ENCODE data around the gene ALDH4A1.

Gene ALDH4A1

DNA sequence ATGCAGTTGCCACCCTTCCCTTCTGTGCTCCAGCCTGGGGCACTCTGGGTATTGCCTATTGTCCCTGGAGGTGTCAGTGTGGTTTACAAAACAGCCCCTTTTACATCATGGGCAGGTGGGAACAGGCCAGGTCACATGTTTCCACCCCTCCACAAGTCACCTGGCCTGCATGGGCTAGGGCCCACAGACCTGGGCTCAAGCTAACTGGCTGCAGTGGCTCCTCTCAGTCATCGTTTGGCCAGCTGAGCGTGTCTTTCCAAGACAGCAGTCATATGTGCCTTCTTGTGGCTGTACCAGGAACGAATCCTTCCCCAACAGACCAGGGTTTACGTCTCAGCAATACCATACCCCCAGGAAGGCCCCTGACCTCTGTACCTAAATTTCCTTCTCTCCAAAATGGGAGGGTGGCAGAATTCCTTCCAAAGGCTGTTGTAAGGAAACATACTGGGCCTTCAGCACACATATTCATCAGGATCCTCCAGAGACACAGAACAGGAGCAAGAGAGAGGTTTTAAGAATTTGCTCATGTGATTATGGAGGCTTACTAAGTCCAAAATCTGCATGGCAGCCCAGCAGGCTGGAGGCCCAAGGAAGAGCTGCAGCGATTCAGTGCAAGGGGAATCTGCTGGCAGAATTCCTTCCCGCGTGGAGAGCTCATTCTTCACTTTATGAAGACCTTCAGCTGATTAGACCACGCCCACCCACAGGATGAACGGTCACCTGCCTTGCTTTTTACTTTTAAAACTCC is 32.3 kb downstream of the ALDH4A1 start:
- Histone ChIP-seq H3K4me1 (ENCODE audit: control insufficient read depth, insufficient read depth, low read length) (no peaks in the 10 kb centered on the region), H3K27me3 (ENCODE audit: control insufficient read depth, insufficient read depth, low read length) (no peaks in the 10 kb centered on the region), H3K36me3 (ENCODE audit: control insufficient read depth, insufficient read depth, low read length) (peaks cover 3% of the 10 kb centered on the region; the same call in 1 of the 2 replicates), H3K9me3 (ENCODE audit: control insufficient read depth, insufficient read depth, low read length) (no peaks in the 10 kb centered on the region), H3K27ac (ENCODE audit: low read length) (no peak overlapping the region), H3K4me3 (ENCODE audit: low read length) (no peak overlapping the region)
- no CpG with 5 or more reads among the region's 9 CpGs for WGBS (ENCODE audit: insufficient coverage, insufficient read length)
- DNase-seq (ENCODE audit: low read depth, low spot score), result no peak

DNA sequence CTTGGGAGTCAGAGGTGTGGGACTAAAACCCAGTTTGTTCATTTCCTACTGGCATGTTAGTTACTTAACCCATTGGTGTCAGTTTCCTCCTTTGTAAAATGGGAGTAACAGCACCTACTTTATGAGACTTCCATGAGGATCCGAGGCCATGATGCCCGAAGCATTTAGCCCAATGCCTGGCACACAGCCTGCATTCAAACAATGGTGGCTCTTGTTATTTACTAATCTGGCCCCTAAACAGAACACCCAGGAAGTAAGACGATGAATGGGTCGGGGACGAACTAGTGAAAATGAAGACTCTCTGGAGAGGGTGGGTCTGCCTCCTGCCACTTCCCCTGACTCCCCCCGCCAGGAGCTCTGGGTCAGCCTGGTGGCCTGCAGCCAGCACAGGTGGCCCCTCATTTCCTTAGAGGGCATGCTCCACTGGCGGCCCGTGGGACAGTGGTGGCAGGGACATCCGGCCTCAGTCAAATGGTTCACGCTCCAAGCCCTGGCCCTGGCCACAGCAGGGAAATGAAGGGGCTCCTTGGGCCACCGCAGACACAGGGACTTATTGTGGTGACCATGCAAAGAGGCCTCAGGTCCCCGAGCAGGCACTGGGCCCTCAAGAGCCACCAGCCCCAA is 33.4 kb downstream of the ALDH4A1 start:
- Histone ChIP-seq H3K4me1 (ENCODE audit: control insufficient read depth, insufficient read depth, low read length) (no peaks in the 10 kb centered on the region), H3K27me3 (ENCODE audit: control insufficient read depth, insufficient read depth, low read length) (no peaks in the 10 kb centered on the region), H3K4me3 (ENCODE audit: low read length) (no peak overlapping the region), H3K36me3 (ENCODE audit: control insufficient read depth, insufficient read depth, low read length) (peaks cover 3% of the 10 kb centered on the region; the same call in 1 of the 2 replicates), H3K9me3 (ENCODE audit: control insufficient read depth, insufficient read depth, low read length) (no peaks in the 10 kb centered on the region), H3K27ac (ENCODE audit: low read length) (no peak overlapping the region)
- WGBS (ENCODE audit: insufficient coverage, insufficient read length), result no CpG with 5 or more reads among the region's 12 CpGs
- DNase-seq (ENCODE audit: low read depth, low spot score), result no peak

DNA sequence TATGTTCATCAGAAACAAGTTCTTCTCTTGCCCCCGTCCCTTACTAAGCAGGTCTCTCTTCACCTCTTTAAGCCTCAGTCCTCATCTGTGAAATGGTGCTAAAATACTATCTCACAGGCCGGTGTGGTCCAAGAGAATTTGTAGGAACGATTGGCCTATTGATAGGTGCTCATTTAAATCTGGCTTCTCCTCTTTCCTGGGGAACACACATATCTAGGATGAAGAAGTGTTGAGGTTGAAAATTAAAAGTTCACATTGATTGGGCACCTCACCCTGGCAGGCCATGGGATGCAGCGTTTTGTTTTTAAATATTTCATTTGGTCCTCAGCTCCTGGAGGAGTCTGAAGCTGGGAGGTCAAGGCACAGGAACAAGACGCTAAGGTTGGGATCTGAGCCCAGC is 34.0 kb downstream of the ALDH4A1 start:
- Histone ChIP-seq H3K27ac (ENCODE audit: low read length) (no peak overlapping the region), H3K4me1 (ENCODE audit: control insufficient read depth, insufficient read depth, low read length) (no peaks in the 10 kb centered on the region), H3K9me3 (ENCODE audit: control insufficient read depth, insufficient read depth, low read length) (no peaks in the 10 kb centered on the region), H3K4me3 (ENCODE audit: low read length) (no peak overlapping the region), H3K36me3 (ENCODE audit: control insufficient read depth, insufficient read depth, low read length) (peaks cover 3% of the 10 kb centered on the region; the same call in 1 of the 2 replicates), H3K27me3 (ENCODE audit: control insufficient read depth, insufficient read depth, low read length) (no peaks in the 10 kb centered on the region)
- WGBS (ENCODE audit: insufficient coverage, insufficient read length), result no CpG with 5 or more reads among the region's 5 CpGs
- DNase-seq (ENCODE audit: low read depth, low spot score), result no peak

DNA sequence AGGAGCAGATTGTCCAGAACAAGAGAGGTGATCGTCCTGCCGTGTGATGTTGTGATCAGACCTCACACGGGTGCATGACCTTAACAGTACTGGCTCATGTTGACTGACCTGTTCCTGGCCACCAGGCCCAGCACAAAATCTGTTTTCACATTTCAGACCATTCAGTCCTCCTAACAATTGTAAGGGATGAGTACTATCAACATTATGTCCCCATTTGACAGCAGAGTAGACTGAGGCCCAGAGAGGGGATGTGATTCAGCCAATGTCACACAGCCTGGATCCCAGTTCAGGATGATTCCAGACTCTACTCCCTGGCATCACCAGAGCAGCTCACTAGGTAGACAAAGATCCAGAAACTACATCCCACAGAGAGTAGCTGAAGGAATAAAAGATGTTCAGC is 35.5 kb downstream of the ALDH4A1 start:
- Histone ChIP-seq H3K4me1 (ENCODE audit: control insufficient read depth, insufficient read depth, low read length) (no peaks in the 10 kb centered on the region), H3K36me3 (ENCODE audit: control insufficient read depth, insufficient read depth, low read length) (no peaks in the 10 kb centered on the region), H3K4me3 (ENCODE audit: low read length) (no peak overlapping the region), H3K9me3 (ENCODE audit: control insufficient read depth, insufficient read depth, low read length) (no peaks in the 10 kb centered on the region), H3K27ac (ENCODE audit: low read length) (no peak overlapping the region), H3K27me3 (ENCODE audit: control insufficient read depth, insufficient read depth, low read length) (no peaks in the 10 kb centered on the region)
- DNase-seq (ENCODE audit: low read depth, low spot score), result no peak
- no CpG with 5 or more reads among the region's 3 CpGs for WGBS (ENCODE audit: insufficient coverage, insufficient read length)

DNA sequence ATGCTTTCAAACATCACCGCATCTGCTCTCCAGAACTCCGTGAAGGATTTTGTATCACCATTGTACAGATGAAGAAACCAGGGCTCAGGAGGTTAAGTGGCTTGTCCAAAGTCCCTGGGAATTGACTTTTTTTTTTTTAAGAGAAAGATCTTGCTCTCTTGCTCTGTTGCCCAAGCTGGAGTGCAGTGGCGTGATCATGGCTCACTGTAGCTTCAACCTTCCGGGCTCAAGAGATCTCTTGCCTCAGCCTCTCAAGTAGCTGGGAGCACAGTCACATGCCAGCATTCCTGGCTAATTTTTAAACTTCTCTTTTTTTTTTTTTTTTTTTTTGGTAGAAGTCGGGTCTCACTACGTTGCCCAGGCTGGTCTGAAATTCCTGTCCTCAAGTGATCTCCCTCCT is 36.0 kb downstream of the ALDH4A1 start:
- H3K9me3 ChIP-seq (ENCODE audit: control insufficient read depth, insufficient read depth, low read length), result no peaks in the 10 kb centered on the region
- no peaks in the 10 kb centered on the region for H3K4me1 ChIP-seq (ENCODE audit: control insufficient read depth, insufficient read depth, low read length)
- H3K4me3 ChIP-seq (ENCODE audit: low read length), result no peak overlapping the region
- no peaks in the 10 kb centered on the region for H3K36me3 ChIP-seq (ENCODE audit: control insufficient read depth, insufficient read depth, low read length)
- no CpG with 5 or more reads among the region's 6 CpGs for WGBS (ENCODE audit: insufficient coverage, insufficient read length)
- no peak overlapping the region for H3K27ac ChIP-seq (ENCODE audit: low read length)
- DNase-seq (ENCODE audit: low read depth, low spot score), result no peak
- H3K27me3 ChIP-seq (ENCODE audit: control insufficient read depth, insufficient read depth, low read length), result no peaks in the 10 kb centered on the region

DNA sequence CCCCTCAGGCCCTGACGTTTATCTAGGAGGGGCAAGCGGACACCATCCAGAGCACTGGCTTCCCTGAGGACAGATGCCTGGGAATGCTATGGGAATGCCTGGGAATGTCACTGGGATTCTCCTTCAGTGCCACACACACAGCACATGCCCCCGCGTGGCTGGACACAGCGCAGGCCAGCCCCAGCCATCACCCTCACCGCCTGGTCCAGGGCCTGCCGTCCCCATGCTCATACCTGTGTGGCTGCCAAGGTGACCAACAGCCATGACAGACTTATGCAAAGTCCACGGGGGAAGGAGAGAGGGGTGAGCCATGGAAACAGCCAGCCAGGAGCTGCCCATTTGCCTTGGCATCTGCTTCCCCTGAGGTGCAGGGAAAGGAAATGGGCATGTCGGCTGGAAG is 37.2 kb downstream of the ALDH4A1 start:
- Histone ChIP-seq H3K27ac (ENCODE audit: low read length) (no peak overlapping the region), H3K36me3 (ENCODE audit: control insufficient read depth, insufficient read depth, low read length) (no peaks in the 10 kb centered on the region), H3K4me3 (ENCODE audit: low read length) (no peak overlapping the region), H3K27me3 (ENCODE audit: control insufficient read depth, insufficient read depth, low read length) (no peaks in the 10 kb centered on the region), H3K4me1 (ENCODE audit: control insufficient read depth, insufficient read depth, low read length) (no peaks in the 10 kb centered on the region), H3K9me3 (ENCODE audit: control insufficient read depth, insufficient read depth, low read length) (no peaks in the 10 kb centered on the region)
- no CpG with 5 or more reads among the region's 9 CpGs for WGBS (ENCODE audit: insufficient coverage, insufficient read length)
- DNase-seq (ENCODE audit: low read depth, low spot score), result no peak

DNA sequence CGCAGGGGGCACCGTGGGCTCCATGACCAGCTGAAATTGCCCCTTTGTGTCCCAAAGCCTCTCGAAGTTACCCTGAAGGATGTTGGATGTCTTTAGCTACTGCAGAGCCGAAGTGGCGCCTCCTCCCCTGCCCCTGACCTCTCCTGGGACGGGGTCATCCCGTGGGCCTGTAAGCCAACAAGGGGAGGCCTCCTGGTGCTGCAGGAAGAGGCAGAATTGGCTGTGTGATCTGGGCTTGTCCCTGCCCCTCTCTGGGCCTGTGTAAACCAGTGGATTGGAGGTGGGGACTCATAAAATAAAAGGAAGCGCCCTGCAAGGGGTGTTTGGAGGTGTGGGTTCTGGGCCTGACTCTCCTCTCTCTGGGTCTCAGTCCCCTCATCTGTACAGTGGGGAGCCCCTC is 40.8 kb downstream of the ALDH4A1 start:
- Histone ChIP-seq H3K4me1 (ENCODE audit: control insufficient read depth, insufficient read depth, low read length) (no peaks in the 10 kb centered on the region), H3K9me3 (ENCODE audit: control insufficient read depth, insufficient read depth, low read length) (no peaks in the 10 kb centered on the region), H3K27me3 (ENCODE audit: control insufficient read depth, insufficient read depth, low read length) (no peaks in the 10 kb centered on the region), H3K36me3 (ENCODE audit: control insufficient read depth, insufficient read depth, low read length) (no peaks in the 10 kb centered on the region), H3K4me3 (ENCODE audit: low read length) (no peak overlapping the region), H3K27ac (ENCODE audit: low read length) (no peak overlapping the region)
- no peak for DNase-seq (ENCODE audit: low read depth, low spot score)
- no CpG with 5 or more reads among the region's 8 CpGs for WGBS (ENCODE audit: insufficient coverage, insufficient read length)

DNA sequence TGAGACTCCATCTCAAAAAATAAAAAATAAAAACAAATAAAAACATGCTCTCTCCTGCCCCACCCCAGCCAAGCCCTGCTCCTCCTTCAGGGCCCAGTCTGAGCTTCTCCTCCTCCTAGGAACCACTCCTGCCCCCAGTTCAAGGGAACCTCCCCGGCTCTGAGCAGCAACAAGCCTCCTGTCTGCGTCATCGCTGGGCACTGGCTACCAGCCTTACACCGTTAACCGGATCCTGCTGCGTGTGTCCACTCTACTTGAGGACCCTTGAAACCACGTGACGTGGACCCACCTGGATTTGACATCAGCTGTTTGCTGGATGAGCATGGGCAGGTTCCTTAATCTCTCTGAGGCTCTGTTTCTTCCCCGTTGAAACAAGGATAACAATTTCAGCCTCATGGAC is 41.3 kb downstream of the ALDH4A1 start:
- no CpG with 5 or more reads among the region's 9 CpGs for WGBS (ENCODE audit: insufficient coverage, insufficient read length)
- Histone ChIP-seq H3K36me3 (ENCODE audit: control insufficient read depth, insufficient read depth, low read length) (no peaks in the 10 kb centered on the region), H3K27me3 (ENCODE audit: control insufficient read depth, insufficient read depth, low read length) (no peaks in the 10 kb centered on the region), H3K9me3 (ENCODE audit: control insufficient read depth, insufficient read depth, low read length) (no peaks in the 10 kb centered on the region), H3K4me3 (ENCODE audit: low read length) (no peak overlapping the region), H3K4me1 (ENCODE audit: control insufficient read depth, insufficient read depth, low read length) (no peaks in the 10 kb centered on the region), H3K27ac (ENCODE audit: low read length) (no peak overlapping the region)
- no peak for DNase-seq (ENCODE audit: low read depth, low spot score)

DNA sequence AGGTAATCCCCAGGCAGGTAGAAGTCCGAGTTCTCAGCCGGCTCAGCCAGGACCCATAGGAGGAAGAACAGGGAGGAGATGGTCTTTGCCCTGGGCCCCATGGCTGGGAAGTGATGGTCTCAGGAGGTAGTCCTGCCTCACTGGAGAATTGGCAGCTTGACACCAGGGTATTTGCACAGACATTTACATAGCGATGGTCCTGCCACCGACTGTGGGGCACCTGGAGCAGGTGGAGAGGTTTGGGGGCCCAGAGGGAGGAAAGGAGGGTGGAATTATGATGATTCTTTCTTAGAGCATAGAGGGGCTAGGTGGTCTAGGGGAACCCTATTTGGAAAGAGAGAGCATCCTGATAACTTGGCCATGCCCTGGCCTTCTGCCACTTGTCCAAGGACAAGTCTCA is 42.8 kb downstream of the ALDH4A1 start, which contains the start of gene TAS1R2:
TSS of gene TAS1R2 (minus strand) at position 101 of the 400 bp plus-strand sequence. CDS start at position 101, 0 bp downstream.
- Histone ChIP-seq H3K27ac (ENCODE audit: low read length) (no peak within 1 kb of the TSS), H3K9me3 (ENCODE audit: control insufficient read depth, insufficient read depth, low read length) (no peaks in the 10 kb centered on the region), H3K4me1 (ENCODE audit: control insufficient read depth, insufficient read depth, low read length) (no peaks in the 10 kb centered on the region), H3K27me3 (ENCODE audit: control insufficient read depth, insufficient read depth, low read length) (no peaks in the 10 kb centered on the region), H3K36me3 (ENCODE audit: control insufficient read depth, insufficient read depth, low read length) (no peaks in the 10 kb centered on the region), H3K4me3 (ENCODE audit: low read length) (no peak within 1 kb of the TSS)
- no peak for DNase-seq (ENCODE audit: low read depth, low spot score)
- WGBS (ENCODE audit: insufficient coverage, insufficient read length), result no CpG with 5 or more reads among the region's 4 CpGs

DNA sequence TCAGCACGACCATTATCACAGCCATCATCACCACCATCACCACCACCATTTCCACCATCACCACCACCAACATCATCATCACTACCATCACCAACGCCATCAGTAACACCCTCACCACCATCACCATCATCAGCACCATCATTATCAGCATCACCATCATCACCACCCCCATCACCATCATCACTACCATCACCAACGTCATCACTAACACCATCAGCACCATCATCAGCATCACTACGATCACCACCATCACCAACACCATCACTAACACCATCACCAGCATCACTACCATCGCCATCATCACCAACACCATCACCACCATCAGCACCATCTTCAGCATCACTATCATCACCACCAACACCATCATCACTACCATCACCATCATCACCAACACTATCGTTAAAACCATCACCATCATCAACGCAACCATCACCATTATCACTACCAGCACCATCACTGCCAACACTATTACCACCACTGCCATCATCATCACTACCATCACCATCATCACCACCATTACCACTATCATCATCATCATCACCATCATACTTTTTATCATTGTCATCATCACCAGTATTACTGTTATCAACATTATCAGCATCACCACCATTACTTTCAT is 44.2 kb downstream of the ALDH4A1 start:
- H3K9me3 ChIP-seq (ENCODE audit: control insufficient read depth, insufficient read depth, low read length), result no peaks in the 10 kb centered on the region
- no peak overlapping the region for H3K4me3 ChIP-seq (ENCODE audit: low read length)
- WGBS (ENCODE audit: insufficient coverage, insufficient read length), result 100% methylated on average over 4 of the region's 7 CpGs
- no peak overlapping the region for H3K27ac ChIP-seq (ENCODE audit: low read length)
- no peaks in the 10 kb centered on the region for H3K27me3 ChIP-seq (ENCODE audit: control insufficient read depth, insufficient read depth, low read length)
- H3K36me3 ChIP-seq (ENCODE audit: control insufficient read depth, insufficient read depth, low read length), result no peaks in the 10 kb centered on the region
- no peaks in the 10 kb centered on the region for H3K4me1 ChIP-seq (ENCODE audit: control insufficient read depth, insufficient read depth, low read length)
- no peak for DNase-seq (ENCODE audit: low read depth, low spot score)
